Breast epithelium (tissue), 4 donors: ENCODE results near the gene URM1. TPM values are rescaled to one million over a fixed set of nuclear protein-coding genes. Genes with fewer than 3 reads are reported as not detected.

ENCODE experiments used
- DNase-seq, 2 donors: peaks; one replicate each; pipeline ENCODE4 v3.0.0-alpha.2; 2019; ENCODE audit warnings: low spot score in 2 of 2
- H3K27ac ChIP-seq, 2 donors: fragments of 200-600 bp; sonication (generic) in 1 of 2; one replicate each; pipeline ENCODE4 v1.5.1; 2016 to 2019; ENCODE audit warnings: mild to moderate bottlenecking in 1 of 2
- H3K27me3 ChIP-seq, 2 donors: fragments of 200-600 bp; sonication (generic) in 1 of 2; one replicate each; pipeline versions ENCODE4 v1.5.1 to v1.6.0; 2017 to 2019; ENCODE audit warnings: control low read depth in 1 of 2, mild to moderate bottlenecking in 1 of 2
- H3K36me3 ChIP-seq: fragments of 200-600 bp; one replicate; pipeline ENCODE4 v1.5.1; 2019
- H3K4me1 ChIP-seq, 2 donors: fragments of 200-600 bp; sonication (generic); one replicate each; pipeline ENCODE4 v1.5.1; 2016 to 2019; ENCODE audit warnings: control low read depth in 1 of 2
- H3K4me3 ChIP-seq, 3 donors: fragments of 200-600 bp; sonication (generic); 1 replicate in 2 of 3; 2 replicates in 1 of 3; pipeline ENCODE4 v1.5.1; 2016 to 2019; ENCODE audit warnings: mild to moderate bottlenecking in 3 of 3, moderate library complexity in 2 of 3
- H3K9me3 ChIP-seq, 2 donors: fragments of 200-600 bp; sonication (generic) in 1 of 2; one replicate each; pipeline ENCODE4 v1.5.1; 2016 to 2019; ENCODE audit warnings: control low read depth in 1 of 2
- POLR2A ChIP-seq: fragments of 450-650 bp; IDR thresholded peaks from one replicate; pipeline ENCODE4 v1.6.1; 2016; ENCODE audit warnings: antibody characterized with exemption, mild to moderate bottlenecking, moderate library complexity
- POLR2AphosphoS5 ChIP-seq, 3 donors: sonication (generic); formaldehyde crosslinking; IDR thresholded peaks; one replicate each; pipeline ENCODE4 v1.6.1; 2017; ENCODE audit warnings: antibody characterized with exemption in 3 of 3
- intact Hi-C: fragments of 100-400 bp; cut with DNase I; formaldehyde crosslinking; loops from one replicate; pipeline ENCODE4 v1.15.1; 2023; ENCODE audit warnings: low total_unique reads
- total RNA-seq, 3 donors: library from RNA; depleted of rRNA; stranded (reverse); fragments of >200 nt; gene quantifications; one replicate each; pipeline ENCODE4 v1.1.0, GENCODE V29; 2016
- TF ChIP-seq, protein P1 (sequence below), 3 donors: fragments of 450-650 bp; IDR thresholded peaks; one replicate each; pipeline ENCODE4 v1.5.1; 2016 to 2017; ENCODE audit warnings: antibody characterized with exemption in 3 of 3, mild to moderate bottlenecking in 3 of 3, moderate library complexity in 3 of 3

The URM1 gene
- total RNA-seq, 3 donors from 2014 or later = 21.3 to 24.1 (median 23.8) TPM

DNA sequence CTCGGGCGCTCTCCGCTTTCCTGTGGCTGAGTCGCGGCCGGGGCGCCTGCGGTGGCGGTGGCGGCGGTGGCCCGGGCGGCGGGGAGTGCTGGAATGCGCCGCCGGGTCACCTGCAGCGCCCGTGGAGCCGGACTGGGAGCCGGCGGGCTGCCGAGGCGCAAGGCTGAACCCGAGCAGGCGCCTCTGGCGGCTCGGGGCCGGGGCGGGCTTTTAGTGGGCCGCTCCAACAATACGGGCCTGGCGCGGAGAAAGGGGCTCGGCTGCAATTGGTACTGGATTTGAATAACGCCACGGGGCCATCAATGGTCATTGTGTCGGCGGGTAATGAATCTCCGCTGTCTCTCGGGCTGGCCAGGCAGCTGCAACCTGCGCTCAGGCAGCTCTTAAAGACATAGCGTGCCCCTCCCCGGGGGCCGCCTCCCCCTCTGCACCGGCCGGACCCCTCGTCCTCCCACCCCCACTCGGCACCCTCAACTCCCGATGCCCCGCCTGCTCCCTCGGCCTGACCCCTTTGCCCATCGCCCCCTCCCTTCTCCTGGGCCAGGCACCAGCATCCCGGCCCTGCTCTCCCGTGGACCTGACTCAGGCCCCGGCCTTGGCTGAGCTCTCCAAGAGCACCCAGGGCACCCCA lies 22.1 kb downstream of the URM1 start:
- H3K4me3 ChIP-seq = no peak overlapping the region
- H3K27ac ChIP-seq = no peak overlapping the region
- TF ChIP-seq, protein P1, sequence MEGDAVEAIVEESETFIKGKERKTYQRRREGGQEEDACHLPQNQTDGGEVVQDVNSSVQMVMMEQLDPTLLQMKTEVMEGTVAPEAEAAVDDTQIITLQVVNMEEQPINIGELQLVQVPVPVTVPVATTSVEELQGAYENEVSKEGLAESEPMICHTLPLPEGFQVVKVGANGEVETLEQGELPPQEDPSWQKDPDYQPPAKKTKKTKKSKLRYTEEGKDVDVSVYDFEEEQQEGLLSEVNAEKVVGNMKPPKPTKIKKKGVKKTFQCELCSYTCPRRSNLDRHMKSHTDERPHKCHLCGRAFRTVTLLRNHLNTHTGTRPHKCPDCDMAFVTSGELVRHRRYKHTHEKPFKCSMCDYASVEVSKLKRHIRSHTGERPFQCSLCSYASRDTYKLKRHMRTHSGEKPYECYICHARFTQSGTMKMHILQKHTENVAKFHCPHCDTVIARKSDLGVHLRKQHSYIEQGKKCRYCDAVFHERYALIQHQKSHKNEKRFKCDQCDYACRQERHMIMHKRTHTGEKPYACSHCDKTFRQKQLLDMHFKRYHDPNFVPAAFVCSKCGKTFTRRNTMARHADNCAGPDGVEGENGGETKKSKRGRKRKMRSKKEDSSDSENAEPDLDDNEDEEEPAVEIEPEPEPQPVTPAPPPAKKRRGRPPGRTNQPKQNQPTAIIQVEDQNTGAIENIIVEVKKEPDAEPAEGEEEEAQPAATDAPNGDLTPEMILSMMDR (IDR thresholded peaks at IDR 0.05) = no peak
- TF ChIP-seq POLR2A (no peak), POLR2AphosphoS5 (IDR thresholded peaks at IDR 0.05) (no peak)
- H3K27me3 ChIP-seq = no peaks in the 10 kb centered on the region
- peaks cover 6% of the 10 kb centered on the region for H3K36me3 ChIP-seq
- no peak for DNase-seq
- no peaks in the 10 kb centered on the region for H3K9me3 ChIP-seq
- intact Hi-C loops = no loop called here
- no peaks in the 10 kb centered on the region for H3K4me1 ChIP-seq

DNA sequence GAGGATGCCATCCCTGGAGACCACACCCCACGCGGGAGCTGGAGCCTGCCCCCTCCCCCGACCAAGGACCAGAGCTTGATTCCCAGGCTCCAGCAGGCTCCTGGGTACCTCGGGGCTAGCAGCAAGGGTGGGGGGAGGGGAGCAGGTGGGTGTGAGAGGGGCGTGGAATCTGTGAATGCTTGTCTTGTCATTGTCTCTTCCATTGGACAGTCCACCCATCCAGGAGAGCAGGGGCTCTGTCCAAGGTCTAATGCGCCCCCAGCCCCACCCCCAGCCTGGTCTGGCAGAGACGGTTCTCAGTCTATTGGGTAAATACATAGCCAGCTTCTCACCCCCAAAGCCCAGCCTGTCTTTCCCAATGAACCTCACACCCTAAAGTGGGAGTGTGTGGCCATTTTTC lies 22.8 kb downstream of the URM1 start:
- H3K27me3 ChIP-seq = no peaks in the 10 kb centered on the region
- H3K4me3 ChIP-seq = no peak overlapping the region
- intact Hi-C loops = no loop called here
- no peaks in the 10 kb centered on the region for H3K4me1 ChIP-seq
- no peak overlapping the region for H3K27ac ChIP-seq
- TF ChIP-seq POLR2AphosphoS5 (IDR thresholded peaks at IDR 0.05) (no peak), POLR2A (no peak)
- H3K36me3 ChIP-seq = peaks cover 6% of the 10 kb centered on the region
- no peak for DNase-seq
- no peaks in the 10 kb centered on the region for H3K9me3 ChIP-seq

DNA sequence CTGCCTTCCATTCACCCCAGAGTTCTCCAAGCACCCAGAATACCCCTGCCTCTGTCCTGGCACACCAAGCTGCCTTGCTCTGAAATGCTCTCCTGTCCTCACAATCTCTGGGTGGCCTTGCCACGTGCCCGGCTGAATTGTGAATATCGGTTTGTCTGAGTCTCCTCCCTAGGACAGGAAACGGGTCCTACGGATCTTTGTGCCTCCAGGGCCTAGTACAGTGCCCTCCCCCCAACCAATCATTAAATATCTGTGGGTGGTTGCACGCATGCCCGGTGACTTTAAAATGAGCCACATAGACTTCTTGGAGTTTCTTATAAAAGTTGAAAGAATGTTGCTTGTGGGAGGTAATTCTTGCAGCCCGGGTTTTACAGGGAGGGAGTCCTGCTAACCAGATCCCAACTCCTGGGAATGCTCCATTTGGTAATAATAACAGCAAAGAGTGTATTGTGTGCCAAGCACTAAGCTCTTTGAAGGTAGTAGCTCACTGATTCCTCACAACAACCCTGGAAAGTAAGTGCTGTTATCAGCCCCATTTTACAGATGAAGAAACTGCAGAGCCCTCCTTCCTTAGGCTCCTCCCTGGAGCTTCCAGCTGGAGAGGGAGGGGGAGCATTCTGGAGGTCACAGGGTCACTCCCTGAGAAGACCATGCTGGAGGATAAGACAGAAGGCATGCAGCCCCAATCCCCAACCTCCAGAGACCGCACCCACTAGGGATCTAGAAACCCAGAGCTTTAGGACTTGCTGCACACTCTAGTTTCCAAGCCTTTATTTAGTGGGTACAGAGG lies 23.4 kb downstream of the URM1 start:
- Histone ChIP-seq H3K4me3 (no peak overlapping the region), H3K27me3 (no peaks in the 10 kb centered on the region), H3K36me3 (peaks cover 6% of the 10 kb centered on the region), H3K9me3 (no peaks in the 10 kb centered on the region), H3K27ac (no peak overlapping the region), H3K4me1 (no peaks in the 10 kb centered on the region)
- no peak for TF ChIP-seq POLR2AphosphoS5 (IDR thresholded peaks at IDR 0.05)
- TF ChIP-seq POLR2A = no peak
- TF ChIP-seq, protein P1 (IDR thresholded peaks at IDR 0.05) = no peak
- intact Hi-C loops = no loop called here
- DNase-seq = no peak

DNA sequence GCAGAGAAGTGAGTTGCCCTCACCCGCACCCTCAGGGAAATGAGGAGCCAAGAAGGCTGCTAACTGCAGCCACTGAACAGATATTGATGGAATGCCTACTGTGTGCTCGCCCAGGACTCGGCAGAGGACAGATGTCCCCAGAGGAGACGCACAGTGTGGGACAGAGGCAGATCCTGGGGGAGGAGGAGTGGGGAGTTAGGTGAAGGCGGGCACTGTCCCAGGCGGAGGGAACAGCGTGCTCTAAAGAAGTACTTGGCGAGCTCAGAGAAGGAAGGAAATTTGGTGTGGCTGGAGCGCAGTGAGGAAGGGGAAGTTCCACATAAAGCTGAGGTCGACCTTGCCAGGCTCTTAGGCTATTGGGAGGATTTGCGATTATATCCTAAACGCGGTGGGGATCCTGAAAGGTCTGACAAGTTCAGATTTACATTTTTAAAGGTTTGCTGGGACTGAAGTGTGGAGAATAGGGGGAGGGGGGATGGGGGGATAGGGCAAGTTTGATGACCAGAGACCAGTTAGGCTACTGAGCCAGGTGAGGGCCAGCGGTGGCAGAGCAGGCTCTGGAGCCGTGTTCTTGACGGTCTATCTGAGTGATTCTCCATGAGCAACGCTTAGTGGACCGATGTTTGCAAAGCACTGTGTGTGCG lies 25.9 kb downstream of the URM1 start:
- no peak for DNase-seq
- Histone ChIP-seq H3K4me1 (no peaks in the 10 kb centered on the region), H3K4me3 (no peak overlapping the region), H3K36me3 (peaks cover 6% of the 10 kb centered on the region), H3K9me3 (no peaks in the 10 kb centered on the region), H3K27me3 (no peaks in the 10 kb centered on the region), H3K27ac (no peak overlapping the region)
- intact Hi-C loops = no loop called here
- TF ChIP-seq, protein P1 (IDR thresholded peaks at IDR 0.05) = no peak
- TF ChIP-seq POLR2A (no peak), POLR2AphosphoS5 (IDR thresholded peaks at IDR 0.05) (no peak)

DNA sequence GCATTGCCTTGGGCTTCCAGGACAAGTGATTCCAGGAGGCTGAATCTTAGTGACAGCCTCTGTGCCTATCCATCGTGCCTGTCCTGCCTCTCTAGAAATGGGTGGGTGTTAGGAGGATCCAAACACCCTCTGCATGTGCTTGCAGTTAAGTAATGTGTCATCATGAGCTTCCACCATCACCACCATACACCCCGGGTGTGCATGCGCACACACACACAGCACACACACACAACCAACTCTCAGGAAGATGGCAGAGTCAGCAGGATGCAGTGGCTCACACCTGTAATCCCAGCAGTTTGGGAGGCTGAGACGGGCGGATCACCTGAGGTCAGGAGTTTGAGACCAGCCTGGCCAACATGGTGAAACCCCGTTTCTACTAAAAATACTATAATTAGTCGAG lies 26.7 kb downstream of the URM1 start:
- TF ChIP-seq, protein P1 (IDR thresholded peaks at IDR 0.05) = no peak
- TF ChIP-seq POLR2A = no peak
- no peak for TF ChIP-seq POLR2AphosphoS5 (IDR thresholded peaks at IDR 0.05)
- Histone ChIP-seq H3K4me3 (no peak overlapping the region), H3K36me3 (no peaks in the 10 kb centered on the region), H3K27ac (no peak overlapping the region), H3K27me3 (no peaks in the 10 kb centered on the region), H3K9me3 (no peaks in the 10 kb centered on the region), H3K4me1 (no peaks in the 10 kb centered on the region)
- intact Hi-C loops = no loop called here
- no peak for DNase-seq
